Trophoblast cell (in vitro differentiated cells and primary cell): Measurements from ENCODE around the gene PPARD.

Experiments used
- DNase-seq, 2 donors: peaks; one replicate each; pipeline ENCODE4 v3.0.0-alpha.2; 2016
- H2AFZ ChIP-seq: 2 replicates; pipeline ENCODE4 v1.6.1; 2013; ENCODE audit warnings: low read length, moderate library complexity, mild to moderate bottlenecking; ENCODE audit not compliant: insufficient read depth, poor library complexity
- H2AK5ac ChIP-seq: 2 replicates; pipeline ENCODE4 v1.6.1; 2013; ENCODE audit warnings: mild to moderate bottlenecking, low read length
- H2BK120ac ChIP-seq: 2 replicates; pipeline ENCODE4 v1.6.1; 2013; ENCODE audit warnings: low read length, mild to moderate bottlenecking, moderate library complexity; ENCODE audit not compliant: insufficient read depth, poor library complexity
- H2BK12ac ChIP-seq: 2 replicates; pipeline ENCODE4 v1.6.1; 2013; ENCODE audit warnings: mild to moderate bottlenecking, low read length, moderate library complexity
- H2BK5ac ChIP-seq: 2 replicates; pipeline ENCODE4 v1.6.1; 2013; ENCODE audit warnings: low read length, low read depth, moderate library complexity, mild to moderate bottlenecking; ENCODE audit not compliant: poor library complexity
- H3K14ac ChIP-seq: 2 replicates; pipeline ENCODE4 v1.6.1; 2013; ENCODE audit warnings: mild to moderate bottlenecking, low read length
- H3K18ac ChIP-seq: 2 replicates; pipeline ENCODE4 v1.6.1; 2013; ENCODE audit warnings: mild to moderate bottlenecking, low read length
- H3K23ac ChIP-seq: 2 replicates; pipeline ENCODE4 v1.6.1; 2013; ENCODE audit warnings: low read length
- H3K27ac ChIP-seq: 2 replicates; pipeline ENCODE4 v1.5.1; 2013; ENCODE audit warnings: low read depth, mild to moderate bottlenecking, inconsistent platforms, low read length, moderate library complexity
- H3K27me3 ChIP-seq: 2 replicates; pipeline ENCODE4 v1.6.1; 2013; ENCODE audit warnings: inconsistent platforms, mild to moderate bottlenecking, low read length, moderate library complexity; ENCODE audit not compliant: insufficient read depth
- H3K36me3 ChIP-seq, 2 experiments: 1 replicate in 1 of 2; 2 replicates in 1 of 2; pipeline ENCODE4 v1.6.1; 2013; ENCODE audit warnings: low read length in 2 of 2, mild to moderate bottlenecking in 2 of 2, moderate library complexity in 1 of 2; ENCODE audit not compliant: insufficient read depth in 2 of 2, control insufficient read depth in 1 of 2
- H3K4ac ChIP-seq: 2 replicates; pipeline ENCODE4 v1.6.1; 2013; ENCODE audit warnings: low read depth, mild to moderate bottlenecking, low read length, moderate library complexity
- H3K4me1 ChIP-seq, 2 experiments: 1 replicate in 1 of 2; 2 replicates in 1 of 2; pipeline ENCODE4 v1.6.1; 2013; ENCODE audit warnings: low read length in 2 of 2, mild to moderate bottlenecking in 2 of 2, moderate library complexity in 1 of 2; ENCODE audit not compliant: insufficient read depth in 2 of 2, control insufficient read depth in 1 of 2
- H3K4me2 ChIP-seq: 2 replicates; pipeline ENCODE4 v1.6.1; 2013; ENCODE audit warnings: inconsistent platforms, mild to moderate bottlenecking, low read length, moderate library complexity
- H3K4me3 ChIP-seq: 2 replicates; pipeline ENCODE4 v1.5.1; 2013; ENCODE audit warnings: mild to moderate bottlenecking, low read depth, low read length, inconsistent platforms
- H3K79me1 ChIP-seq: one replicate; pipeline ENCODE4 v1.6.1; 2013; ENCODE audit warnings: low read length
- H3K79me2 ChIP-seq: 2 replicates; pipeline ENCODE4 v1.6.1; 2013; ENCODE audit warnings: low read length, mild to moderate bottlenecking; ENCODE audit not compliant: control insufficient read depth, insufficient read depth, poor library complexity
- H3K9ac ChIP-seq: 2 replicates; pipeline ENCODE4 v1.6.1; 2013; ENCODE audit warnings: mild to moderate bottlenecking, low read length
- H3K9me3 ChIP-seq: 2 replicates; pipeline ENCODE4 v1.6.1; 2013; ENCODE audit warnings: low read depth, mild to moderate bottlenecking, control low read depth, inconsistent platforms, low read length; ENCODE audit not compliant: insufficient read depth
- H4K12ac ChIP-seq: 2 replicates; pipeline ENCODE4 v1.6.1; 2013; ENCODE audit warnings: low read depth, mild to moderate bottlenecking, low read length, moderate library complexity
- H4K8ac ChIP-seq: 2 replicates; pipeline ENCODE4 v1.6.1; 2013; ENCODE audit warnings: low read depth, mild to moderate bottlenecking, low read length, moderate library complexity
- H4K91ac ChIP-seq: one replicate; pipeline ENCODE4 v1.6.1; 2013; ENCODE audit warnings: low read depth, mild to moderate bottlenecking, low read length, moderate library complexity
- WGBS: extraction: QIAGEN DNeasy Blood & Tissue Kit; methylation state at CpG from one replicate; pipeline ENCODE4 v1.1.7; 2013; ENCODE audit warnings: missing lambda C conversion rate; ENCODE audit not compliant: insufficient read length, insufficient coverage; ENCODE audit errors: extremely low coverage; 5-methylcytosine and 5-hydroxymethylcytosine counted together

Gene PPARD

DNA sequence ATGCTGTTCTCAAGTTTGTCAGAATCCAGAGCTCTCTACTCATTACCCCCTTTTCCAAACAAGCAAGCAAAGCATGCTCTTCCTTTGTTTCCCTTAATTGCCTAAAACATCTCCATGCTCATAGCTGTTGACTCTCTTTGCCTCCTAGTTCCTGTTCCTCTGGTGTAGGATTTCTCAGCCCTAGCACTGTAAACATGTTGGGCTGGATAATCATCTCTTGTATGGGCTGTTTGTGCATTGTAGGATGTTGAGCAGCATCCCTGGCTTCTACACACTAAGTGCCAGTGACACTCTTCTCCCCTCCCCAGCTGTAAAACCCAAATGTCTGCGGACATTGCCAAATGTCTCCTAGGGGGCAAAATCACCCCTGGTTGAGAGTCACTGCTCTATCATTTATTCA lies 14.0 kb downstream of the PPARD start:
- Histone ChIP-seq H3K14ac (no peak overlapping the region), H2AK5ac (no peak overlapping the region)
- WGBS, result no CpG with 5 or more reads among the region's 1 CpG

GRCh38 chr6:35357677-35358076 lies 15.3 kb downstream of the PPARD start:
- H3K4me1 ChIP-seq, result peaks cover 7 to 15% of the 10 kb centered on the region in 2 experiments
- no peak overlapping the region for H2AFZ ChIP-seq
- no peak for DNase-seq
- H3K79me2 ChIP-seq, result no peaks in the 10 kb centered on the region
- no peak overlapping the region for H3K4me2 ChIP-seq
- no peak overlapping the region for H3K4me3 ChIP-seq
- peaks cover 1% of the 10 kb centered on the region for H3K9me3 ChIP-seq
- no peak overlapping the region for H2BK120ac ChIP-seq
- no peak overlapping the region for H4K8ac ChIP-seq
- H2BK5ac ChIP-seq, result no peak overlapping the region
- H3K27me3 ChIP-seq, result no peaks in the 10 kb centered on the region
- H3K9ac ChIP-seq, result no peak overlapping the region
- no peak overlapping the region for H2AK5ac ChIP-seq
- H4K91ac ChIP-seq, result no peak overlapping the region
- H3K23ac ChIP-seq, result no peak overlapping the region
- WGBS, result no CpG with 5 or more reads among the region's 4 CpGs
- no peak overlapping the region for H2BK12ac ChIP-seq
- peaks cover 7 to 20% of the 10 kb centered on the region in 2 experiments for H3K36me3 ChIP-seq
- H3K14ac ChIP-seq, result no peak overlapping the region
- H3K27ac ChIP-seq, result no peak overlapping the region
- H3K4ac ChIP-seq, result no peak overlapping the region
- no peak overlapping the region for H4K12ac ChIP-seq
- no peak overlapping the region for H3K18ac ChIP-seq
- H3K79me1 ChIP-seq, result peaks cover 1% of the 10 kb centered on the region

More for the DNA sequence above, 14.0 kb downstream of the PPARD start:
- Histone ChIP-seq H3K36me3 (peaks cover 16 to 28% of the 10 kb centered on the region in 2 experiments), H2BK5ac (no peak overlapping the region), H3K4me3 (no peak overlapping the region), H3K9ac (no peak overlapping the region), H3K4me2 (no peak overlapping the region), H4K91ac (no peak overlapping the region), H4K8ac (no peak overlapping the region), H3K79me1 (peaks cover 1% of the 10 kb centered on the region), H4K12ac (no peak overlapping the region), H2BK120ac (no peak overlapping the region), H3K79me2 (no peaks in the 10 kb centered on the region), H3K27ac (no peak overlapping the region), H2AFZ (no peak overlapping the region), H3K23ac (no peak overlapping the region), H3K9me3 (peaks cover 1% of the 10 kb centered on the region), H3K27me3 (no peaks in the 10 kb centered on the region), H2BK12ac (no peak overlapping the region), H3K4ac (no peak overlapping the region), H3K4me1 (peaks cover 7 to 12% of the 10 kb centered on the region in 2 experiments), H3K18ac (no peak overlapping the region)
- no peak for DNase-seq

DNA sequence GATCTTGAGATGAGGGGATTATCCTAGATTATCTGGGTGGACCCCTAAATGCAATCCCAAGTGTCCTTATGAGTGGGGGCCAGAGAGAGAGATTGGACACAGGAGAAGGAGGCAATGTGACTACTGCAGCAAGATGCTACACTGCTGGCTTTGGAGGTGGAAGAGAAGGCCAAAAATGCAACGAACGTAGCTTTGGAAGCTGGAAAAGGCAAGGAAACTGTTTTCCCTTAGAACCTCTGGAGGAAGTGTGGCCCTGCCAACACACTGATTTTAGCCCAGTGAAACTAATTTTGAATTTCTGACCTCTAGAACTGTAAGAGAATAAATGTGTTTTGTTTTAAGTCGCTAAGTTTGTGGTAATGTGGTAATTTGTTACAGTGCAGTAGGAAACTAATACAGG lies 15.7 kb downstream of the PPARD start:
- H2AK5ac ChIP-seq, result no peak overlapping the region
- no peak overlapping the region for H4K8ac ChIP-seq
- peaks cover 7 to 18% of the 10 kb centered on the region in 2 experiments for H3K4me1 ChIP-seq
- no peak overlapping the region for H3K14ac ChIP-seq
- H3K79me2 ChIP-seq, result no peaks in the 10 kb centered on the region
- H3K4ac ChIP-seq, result no peak overlapping the region
- H2BK120ac ChIP-seq, result no peak overlapping the region
- H3K79me1 ChIP-seq, result peaks cover 1% of the 10 kb centered on the region
- no peak overlapping the region for H3K18ac ChIP-seq
- H3K4me2 ChIP-seq, result no peak overlapping the region
- no peak overlapping the region for H2BK5ac ChIP-seq
- no peak overlapping the region for H4K12ac ChIP-seq
- no peaks in the 10 kb centered on the region for H3K27me3 ChIP-seq
- peaks cover 1% of the 10 kb centered on the region for H3K9me3 ChIP-seq
- no peak overlapping the region for H4K91ac ChIP-seq
- WGBS, result no CpG with 5 or more reads among the region's 3 CpGs
- H3K4me3 ChIP-seq, result no peak overlapping the region
- peaks cover 7 to 19% of the 10 kb centered on the region in 2 experiments for H3K36me3 ChIP-seq
- no peak overlapping the region for H3K23ac ChIP-seq
- H2BK12ac ChIP-seq, result no peak overlapping the region
- no peak overlapping the region for H2AFZ ChIP-seq
- no peak overlapping the region for H3K9ac ChIP-seq
- no peak for DNase-seq
- no peak overlapping the region for H3K27ac ChIP-seq

DNA sequence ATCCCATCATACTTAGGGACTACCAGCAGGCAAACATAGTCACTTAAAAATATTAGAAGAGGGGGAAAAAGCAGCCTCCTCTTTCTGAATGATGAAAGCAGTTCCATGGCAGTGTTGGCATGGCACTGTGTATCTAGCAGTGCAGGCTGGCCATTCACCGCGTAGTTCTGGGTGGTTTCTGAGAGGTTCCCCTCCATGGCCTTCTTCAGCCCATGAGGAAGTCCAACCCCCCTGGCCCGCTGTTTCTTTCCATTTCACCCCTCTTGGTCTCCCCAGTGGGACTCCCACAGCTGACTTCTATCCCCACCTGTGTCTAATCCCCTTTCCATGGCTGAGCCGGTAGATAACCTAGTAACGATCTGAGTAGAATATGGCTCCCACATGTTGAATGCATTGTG lies 17.0 kb downstream of the PPARD start:
- H3K9ac ChIP-seq, result no peak overlapping the region
- H4K8ac ChIP-seq, result no peak overlapping the region

More for the DNA sequence above, 17.0 kb downstream of the PPARD start:
- Histone ChIP-seq H3K9me3 (peaks cover 1% of the 10 kb centered on the region), H3K27me3 (no peaks in the 10 kb centered on the region), H3K4me3 (no peak overlapping the region), H3K27ac (no peak overlapping the region), H3K23ac (no peak overlapping the region), H3K18ac (no peak overlapping the region), H3K79me1 (peaks cover 3% of the 10 kb centered on the region), H2AFZ (no peak overlapping the region), H4K91ac (no peak overlapping the region), H2BK12ac (no peak overlapping the region), H2BK120ac (no peak overlapping the region), H3K4ac (no peak overlapping the region), H3K36me3 (peaks cover 7 to 19% of the 10 kb centered on the region in 2 experiments), H3K79me2 (peaks cover 2% of the 10 kb centered on the region), H4K12ac (no peak overlapping the region), H3K14ac (no peak overlapping the region), H2AK5ac (no peak overlapping the region), H3K4me1 (peaks cover 7 to 23% of the 10 kb centered on the region in 2 experiments), H2BK5ac (no peak overlapping the region), H3K4me2 (no peak overlapping the region)
- no CpG with 5 or more reads among the region's 5 CpGs for WGBS
- DNase-seq, result no peak
